Lower leg skin (tissue), 3 donors: ENCODE data around the gene PLEKHB2.

Experiments used
- POLR2A ChIP-seq, 2 donors: fragments of 450-650 bp; IDR thresholded peaks; one replicate each; pipeline ENCODE4 v1.6.1; 2016 to 2017; ENCODE audit warnings: antibody characterized with exemption in 2 of 2, mild to moderate bottlenecking in 1 of 2, moderate library complexity in 1 of 2
- TF ChIP-seq, protein P1 (sequence below), 3 donors: fragments of 450-650 bp; IDR thresholded peaks; one replicate each; pipeline ENCODE4 v1.5.1; 2016; ENCODE audit warnings: antibody characterized with exemption in 3 of 3, mild to moderate bottlenecking in 3 of 3, moderate library complexity in 2 of 3

DNA sequence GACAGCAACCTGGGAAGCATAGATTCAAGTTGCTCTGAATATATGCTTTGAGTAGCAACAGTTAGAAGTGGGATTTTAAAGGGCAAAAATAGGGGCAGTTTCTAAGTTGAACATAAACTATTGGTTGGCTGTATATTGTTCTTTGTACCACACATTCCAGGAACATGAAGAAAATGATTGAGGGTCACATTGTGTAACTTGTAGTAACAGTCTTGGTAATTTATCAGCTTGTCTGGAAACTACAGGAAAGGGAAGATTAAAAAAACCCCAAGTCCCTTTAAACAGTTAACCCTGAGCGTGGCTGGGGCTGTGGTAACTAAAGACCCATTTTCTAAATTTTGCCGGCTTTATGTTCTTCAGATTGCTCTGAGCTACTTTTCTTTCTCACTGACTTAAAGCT is 7.4 kb downstream of the PLEKHB2 start:
- TF ChIP-seq, protein P1, sequence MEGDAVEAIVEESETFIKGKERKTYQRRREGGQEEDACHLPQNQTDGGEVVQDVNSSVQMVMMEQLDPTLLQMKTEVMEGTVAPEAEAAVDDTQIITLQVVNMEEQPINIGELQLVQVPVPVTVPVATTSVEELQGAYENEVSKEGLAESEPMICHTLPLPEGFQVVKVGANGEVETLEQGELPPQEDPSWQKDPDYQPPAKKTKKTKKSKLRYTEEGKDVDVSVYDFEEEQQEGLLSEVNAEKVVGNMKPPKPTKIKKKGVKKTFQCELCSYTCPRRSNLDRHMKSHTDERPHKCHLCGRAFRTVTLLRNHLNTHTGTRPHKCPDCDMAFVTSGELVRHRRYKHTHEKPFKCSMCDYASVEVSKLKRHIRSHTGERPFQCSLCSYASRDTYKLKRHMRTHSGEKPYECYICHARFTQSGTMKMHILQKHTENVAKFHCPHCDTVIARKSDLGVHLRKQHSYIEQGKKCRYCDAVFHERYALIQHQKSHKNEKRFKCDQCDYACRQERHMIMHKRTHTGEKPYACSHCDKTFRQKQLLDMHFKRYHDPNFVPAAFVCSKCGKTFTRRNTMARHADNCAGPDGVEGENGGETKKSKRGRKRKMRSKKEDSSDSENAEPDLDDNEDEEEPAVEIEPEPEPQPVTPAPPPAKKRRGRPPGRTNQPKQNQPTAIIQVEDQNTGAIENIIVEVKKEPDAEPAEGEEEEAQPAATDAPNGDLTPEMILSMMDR (IDR thresholded peaks at IDR 0.05), result no peak
- no peak for TF ChIP-seq POLR2A (IDR thresholded peaks at IDR 0.05)
